ENCODE measurements around the gene HOXB1.

The HOXB1 gene

GRCh38 chr17:48505788-48506187 is 25.0 kb downstream of the HOXB1 start:
- H3K36me3 ChIP-seq (ENCODE audit: insufficient read depth, low read length) = no peaks in the 10 kb centered on the region
- H3K9ac ChIP-seq (ENCODE audit: low read depth, low read length) = no peak overlapping the region
- H3K9me3 ChIP-seq (replicated peaks; ENCODE audit: low read length) = no peaks in the 10 kb centered on the region
- H3K27me3 ChIP-seq (ENCODE audit: control insufficient read depth, insufficient read depth, low read length) = no peaks in the 10 kb centered on the region
- H3K4me2 ChIP-seq (ENCODE audit: low read length) = no peak overlapping the region
- no peak overlapping the region for H3K4me3 ChIP-seq (ENCODE audit: low read length)
- H3K4me1 ChIP-seq (ENCODE audit: control insufficient read depth, insufficient read depth, low read length) = peaks cover 17% of the 10 kb centered on the region

- no peak overlapping the region for H3K9ac ChIP-seq (ENCODE audit: low read depth, low read length)
- no peaks in the 10 kb centered on the region for H3K36me3 ChIP-seq (ENCODE audit: insufficient read depth, low read length)
- no peak overlapping the region for H3K4me3 ChIP-seq (ENCODE audit: low read length)
- no peak overlapping the region for H3K4me2 ChIP-seq (ENCODE audit: low read length)
- H3K27me3 ChIP-seq (ENCODE audit: control insufficient read depth, insufficient read depth, low read length) = no peaks in the 10 kb centered on the region
- H3K9me3 ChIP-seq (replicated peaks; ENCODE audit: low read length) = no peaks in the 10 kb centered on the region
- peaks cover 20% of the 10 kb centered on the region for H3K4me1 ChIP-seq (ENCODE audit: control insufficient read depth, insufficient read depth, low read length)
Measured at GRCh38 chr17:48504953-48505352, 25.9 kb downstream of the HOXB1 start.

- Histone ChIP-seq H3K4me2 (ENCODE audit: low read length) (no peak overlapping the region), H3K4me3 (ENCODE audit: low read length) (no peak overlapping the region), H3K27me3 (ENCODE audit: control insufficient read depth, insufficient read depth, low read length) (no peaks in the 10 kb centered on the region), H3K4me1 (ENCODE audit: control insufficient read depth, insufficient read depth, low read length) (peaks cover 31% of the 10 kb centered on the region), H3K9me3 (replicated peaks; ENCODE audit: low read length) (no peaks in the 10 kb centered on the region), H3K36me3 (ENCODE audit: insufficient read depth, low read length) (no peaks in the 10 kb centered on the region), H3K9ac (ENCODE audit: low read depth, low read length) (no peak overlapping the region)
Measured at GRCh38 chr17:48503747-48504146, 27.1 kb downstream of the HOXB1 start.

GRCh38 chr17:48502901-48503300 is 27.9 kb downstream of the HOXB1 start:
- Histone ChIP-seq H3K9ac (ENCODE audit: low read depth, low read length) (no peak overlapping the region), H3K4me3 (ENCODE audit: low read length) (no peak overlapping the region), H3K9me3 (replicated peaks; ENCODE audit: low read length) (no peaks in the 10 kb centered on the region), H3K36me3 (ENCODE audit: insufficient read depth, low read length) (no peaks in the 10 kb centered on the region), H3K4me2 (ENCODE audit: low read length) (no peak overlapping the region), H3K4me1 (ENCODE audit: control insufficient read depth, insufficient read depth, low read length) (peaks cover 40% of the 10 kb centered on the region), H3K27me3 (ENCODE audit: control insufficient read depth, insufficient read depth, low read length) (no peaks in the 10 kb centered on the region)

GRCh38 chr17:48502312-48502711 is 28.5 kb downstream of the HOXB1 start:
- Histone ChIP-seq H3K36me3 (ENCODE audit: insufficient read depth, low read length) (no peaks in the 10 kb centered on the region), H3K4me3 (ENCODE audit: low read length) (no peak overlapping the region), H3K4me1 (ENCODE audit: control insufficient read depth, insufficient read depth, low read length) (peaks cover 46% of the 10 kb centered on the region), H3K9me3 (replicated peaks; ENCODE audit: low read length) (no peaks in the 10 kb centered on the region), H3K9ac (ENCODE audit: low read depth, low read length) (no peak overlapping the region), H3K4me2 (ENCODE audit: low read length) (no peak overlapping the region), H3K27me3 (ENCODE audit: control insufficient read depth, insufficient read depth, low read length) (no peaks in the 10 kb centered on the region)

- peaks cover 41% of the 10 kb centered on the region for H3K4me1 ChIP-seq (ENCODE audit: control insufficient read depth, insufficient read depth, low read length)
- H3K9me3 ChIP-seq (replicated peaks; ENCODE audit: low read length) = no peaks in the 10 kb centered on the region
- H3K27me3 ChIP-seq (ENCODE audit: control insufficient read depth, insufficient read depth, low read length) = no peaks in the 10 kb centered on the region
- no peak overlapping the region for H3K4me3 ChIP-seq (ENCODE audit: low read length)
- no peak overlapping the region for H3K9ac ChIP-seq (ENCODE audit: low read depth, low read length)
- no peak overlapping the region for H3K4me2 ChIP-seq (ENCODE audit: low read length)
- no peaks in the 10 kb centered on the region for H3K36me3 ChIP-seq (ENCODE audit: insufficient read depth, low read length)
Measured at GRCh38 chr17:48500435-48501426, 30.1 kb downstream of the HOXB1 start.

- H3K36me3 ChIP-seq (ENCODE audit: insufficient read depth, low read length) = no peaks in the 10 kb centered on the region
- H3K4me1 ChIP-seq (ENCODE audit: control insufficient read depth, insufficient read depth, low read length) = peaks cover 36% of the 10 kb centered on the region
Measured at GRCh38 chr17:48499735-48500434, 30.9 kb downstream of the HOXB1 start.

GRCh38 chr17:48499248-48499647 is 31.6 kb downstream of the HOXB1 start:
- Histone ChIP-seq H3K36me3 (ENCODE audit: insufficient read depth, low read length) (no peaks in the 10 kb centered on the region), H3K4me1 (ENCODE audit: control insufficient read depth, insufficient read depth, low read length) (peaks cover 42% of the 10 kb centered on the region), H3K4me3 (ENCODE audit: low read length) (no peak overlapping the region), H3K4me2 (ENCODE audit: low read length) (no peak overlapping the region), H3K27me3 (ENCODE audit: control insufficient read depth, insufficient read depth, low read length) (no peaks in the 10 kb centered on the region), H3K9ac (ENCODE audit: low read depth, low read length) (no peak overlapping the region), H3K9me3 (replicated peaks; ENCODE audit: low read length) (no peaks in the 10 kb centered on the region)

More at GRCh38 chr17:48499735-48500434, 30.9 kb downstream of the HOXB1 start:
- Histone ChIP-seq H3K9me3 (replicated peaks; ENCODE audit: low read length) (no peaks in the 10 kb centered on the region), H3K4me3 (ENCODE audit: low read length) (no peak overlapping the region), H3K27me3 (ENCODE audit: control insufficient read depth, insufficient read depth, low read length) (no peaks in the 10 kb centered on the region), H3K4me2 (ENCODE audit: low read length) (no peak overlapping the region), H3K9ac (ENCODE audit: low read depth, low read length) (no peak overlapping the region)

- H3K36me3 ChIP-seq (ENCODE audit: insufficient read depth, low read length) = no peaks in the 10 kb centered on the region
- peak overlapping the region; percentile 57 for H3K9ac ChIP-seq (ENCODE audit: low read depth, low read length)
- no peak overlapping the region for H3K4me3 ChIP-seq (ENCODE audit: low read length)
- H3K4me2 ChIP-seq (ENCODE audit: low read length) = peak overlapping the region; percentile 27
- H3K27me3 ChIP-seq (ENCODE audit: control insufficient read depth, insufficient read depth, low read length) = no peaks in the 10 kb centered on the region
- peaks cover 49% of the 10 kb centered on the region for H3K4me1 ChIP-seq (ENCODE audit: control insufficient read depth, insufficient read depth, low read length)
- H3K9me3 ChIP-seq (replicated peaks; ENCODE audit: low read length) = no peaks in the 10 kb centered on the region
Measured at GRCh38 chr17:48498164-48498850, 32.5 kb downstream of the HOXB1 start.

- H3K4me3 ChIP-seq (ENCODE audit: low read length) = no peak overlapping the region
- peaks cover 60% of the 10 kb centered on the region for H3K4me1 ChIP-seq (ENCODE audit: control insufficient read depth, insufficient read depth, low read length)
- H3K27me3 ChIP-seq (ENCODE audit: control insufficient read depth, insufficient read depth, low read length) = no peaks in the 10 kb centered on the region
- H3K9me3 ChIP-seq (replicated peaks; ENCODE audit: low read length) = no peaks in the 10 kb centered on the region
- H3K36me3 ChIP-seq (ENCODE audit: insufficient read depth, low read length) = no peaks in the 10 kb centered on the region
- H3K4me2 ChIP-seq (ENCODE audit: low read length) = no peak overlapping the region
- peak overlapping the region; percentile 10 for H3K9ac ChIP-seq (ENCODE audit: low read depth, low read length)
Measured at GRCh38 chr17:48497103-48497502, 33.7 kb downstream of the HOXB1 start.

GRCh38 chr17:48494335-48494734 is 36.5 kb downstream of the HOXB1 start:
- peak overlapping the region; percentile 33 for H3K4me3 ChIP-seq (ENCODE audit: low read length)
- H3K4me2 ChIP-seq (ENCODE audit: low read length) = peak overlapping the region; percentile 35
- H3K36me3 ChIP-seq (ENCODE audit: insufficient read depth, low read length) = no peaks in the 10 kb centered on the region
- no peaks in the 10 kb centered on the region for H3K27me3 ChIP-seq (ENCODE audit: control insufficient read depth, insufficient read depth, low read length)
- H3K4me1 ChIP-seq (ENCODE audit: control insufficient read depth, insufficient read depth, low read length) = peaks cover 51% of the 10 kb centered on the region
- no peak overlapping the region for H3K9ac ChIP-seq (ENCODE audit: low read depth, low read length)
- H3K9me3 ChIP-seq (replicated peaks; ENCODE audit: low read length) = no peaks in the 10 kb centered on the region
